ENCODE data around the gene ZFAND3. TPM values are rescaled to one million over a fixed set of nuclear protein-coding genes. Genes with fewer than 3 reads are reported as not detected.

Gene ZFAND3
- total and polyA plus RNA-seq, 2 experiments from 2014 or later = 36.5 to 50.0 TPM

GRCh38 chr6:38174806-38175495, 355.4 kb downstream of the ZFAND3 start:
- H4K20me1 ChIP-seq (ENCODE audit: insufficient read depth, poor library complexity, severe bottlenecking) = no peaks in the 10 kb centered on the region
- peaks cover 15% of the 10 kb centered on the region for H3K4me1 ChIP-seq (ENCODE audit: insufficient read depth)
- DNase-seq (ENCODE audit: low spot score) = no peak
- no peaks in the 10 kb centered on the region for H3K9me2 ChIP-seq (replicated peaks; ENCODE audit: insufficient read depth)
- no peak for TF ChIP-seq CTCF (IDR thresholded peaks at IDR 0.05; ENCODE audit: poor library complexity)
- no peak for TF ChIP-seq EZH2phosphoT487 (IDR thresholded peaks at IDR 0.05; ENCODE audit: low read depth, severe bottlenecking, unreplicated experiment)
- no peak for TF ChIP-seq EZH2 (IDR thresholded peaks at IDR 0.05; ENCODE audit: borderline replicate concordance)
- no peaks in the 10 kb centered on the region for H3K27me3 ChIP-seq
- H3K27ac ChIP-seq = no peak overlapping the region
- no peaks in the 10 kb centered on the region for H3K36me3 ChIP-seq (replicated peaks; ENCODE audit: insufficient read depth, low read depth)
- 95% methylated on average over 22 of the region's 22 CpGs for WGBS (ENCODE audit: low lambda C conversion rate, missing lambda C conversion rate)
- H3K4me2 ChIP-seq = no peak overlapping the region
- H3K9me3 ChIP-seq (ENCODE audit: low read depth) = no peaks in the 10 kb centered on the region
- H3K4me3 ChIP-seq = no peak overlapping the region
- no peaks in the 10 kb centered on the region for H3K79me2 ChIP-seq
- H2AFZ ChIP-seq = no peak overlapping the region

DNA sequence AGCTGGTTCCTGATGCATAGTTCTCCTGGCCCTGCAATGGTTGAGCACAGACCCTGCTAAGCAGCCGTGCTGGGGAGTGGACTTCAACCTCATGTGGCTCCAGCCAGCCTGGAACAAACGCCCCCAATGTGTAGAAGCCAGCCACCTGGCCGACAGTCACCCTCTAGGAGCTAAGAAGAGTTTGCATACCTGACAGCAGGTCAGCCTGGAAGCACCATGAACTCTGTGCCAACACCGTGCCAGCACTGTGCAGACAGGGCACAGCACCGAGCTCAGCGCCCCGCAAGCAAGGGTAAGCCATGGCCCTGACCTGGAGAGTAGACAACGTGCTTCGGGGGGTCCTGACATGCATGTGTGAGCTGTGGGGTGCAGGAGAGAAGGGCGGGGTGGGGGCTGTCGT, 356.3 kb downstream of the ZFAND3 start:
- TF ChIP-seq CTCF (IDR thresholded peaks at IDR 0.05; ENCODE audit: poor library complexity) (no peak), EZH2phosphoT487 (IDR thresholded peaks at IDR 0.05; ENCODE audit: low read depth, severe bottlenecking, unreplicated experiment) (no peak), EZH2 (IDR thresholded peaks at IDR 0.05; ENCODE audit: borderline replicate concordance) (no peak)
- no peaks in the 10 kb centered on the region for H3K27me3 ChIP-seq
- H3K36me3 ChIP-seq (replicated peaks; ENCODE audit: insufficient read depth, low read depth) = no peaks in the 10 kb centered on the region
- no peaks in the 10 kb centered on the region for H4K20me1 ChIP-seq (ENCODE audit: insufficient read depth, poor library complexity, severe bottlenecking)
- H3K9me2 ChIP-seq (replicated peaks; ENCODE audit: insufficient read depth) = no peaks in the 10 kb centered on the region
- H3K4me2 ChIP-seq = no peak overlapping the region
- DNase-seq (ENCODE audit: low spot score) = no peak
- H2AFZ ChIP-seq = no peak overlapping the region
- no peaks in the 10 kb centered on the region for H3K9me3 ChIP-seq (ENCODE audit: low read depth)
- 92% methylated on average over 11 of the region's 11 CpGs for WGBS (ENCODE audit: low lambda C conversion rate, missing lambda C conversion rate)
- H3K4me3 ChIP-seq = no peak overlapping the region
- H3K79me2 ChIP-seq = no peaks in the 10 kb centered on the region
- no peak overlapping the region for H3K27ac ChIP-seq
- H3K4me1 ChIP-seq (ENCODE audit: insufficient read depth) = peaks cover 11% of the 10 kb centered on the region

DNA sequence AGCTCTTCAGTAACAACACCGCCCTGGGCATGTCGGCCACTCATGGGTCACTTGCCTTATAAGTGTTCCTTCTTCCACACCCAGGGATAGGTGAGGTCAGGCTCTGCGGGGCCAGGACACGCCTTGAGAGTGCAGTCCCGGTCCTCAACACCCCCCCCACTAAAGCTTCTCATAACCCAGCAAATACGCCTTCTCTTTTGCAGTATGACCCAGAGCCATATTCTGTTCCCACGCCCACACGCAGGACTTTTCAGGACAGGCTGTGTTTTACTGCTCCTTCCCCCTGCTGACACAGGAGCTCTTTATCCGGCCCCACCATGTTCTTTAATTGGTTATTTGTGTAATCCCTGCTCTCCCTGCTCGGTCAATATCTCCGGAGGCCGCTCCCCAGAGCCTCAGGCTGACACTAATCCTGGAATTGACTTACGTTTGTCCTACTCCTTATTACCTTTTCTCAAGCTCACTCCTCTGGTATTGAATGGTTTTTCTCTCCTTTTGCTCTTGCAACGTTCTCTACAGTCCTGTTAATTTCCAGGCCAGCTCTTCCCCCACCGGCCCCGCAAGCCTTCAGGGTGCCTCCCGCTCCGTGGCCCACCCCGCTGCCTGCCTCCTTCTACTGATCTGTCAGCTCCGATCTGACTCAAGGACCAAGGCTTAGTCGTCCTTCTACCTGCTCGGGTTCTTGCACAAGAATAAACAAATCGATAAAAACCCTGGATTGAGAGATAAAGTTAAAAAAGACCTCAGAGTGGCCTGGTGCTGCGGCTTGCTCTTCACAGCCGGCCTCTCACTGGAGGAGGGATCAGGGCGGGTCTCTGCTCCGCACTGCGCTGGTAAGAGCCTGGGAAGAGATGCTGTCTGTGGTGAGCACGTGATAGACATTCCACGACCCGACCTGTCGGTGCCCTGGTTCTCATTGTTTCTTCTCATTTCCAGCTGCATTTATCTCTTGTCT, 357.5 kb downstream of the ZFAND3 start:
- Histone ChIP-seq H3K4me2 (peak overlapping the region; percentile 73), H3K4me3 (no peak overlapping the region), H3K36me3 (replicated peaks; ENCODE audit: insufficient read depth, low read depth) (no peaks in the 10 kb centered on the region), H3K9me3 (ENCODE audit: low read depth) (no peaks in the 10 kb centered on the region), H3K79me2 (no peaks in the 10 kb centered on the region), H3K9me2 (replicated peaks; ENCODE audit: insufficient read depth) (no peaks in the 10 kb centered on the region), H3K27ac (peak overlapping the region; percentile 51), H3K4me1 (ENCODE audit: insufficient read depth) (peaks cover 11% of the 10 kb centered on the region), H2AFZ (peak overlapping the region; percentile 9), H4K20me1 (ENCODE audit: insufficient read depth, poor library complexity, severe bottlenecking) (no peaks in the 10 kb centered on the region), H3K27me3 (no peaks in the 10 kb centered on the region)
- TF ChIP-seq EZH2phosphoT487 (IDR thresholded peaks at IDR 0.05; ENCODE audit: low read depth, severe bottlenecking, unreplicated experiment) (no peak), CTCF (IDR thresholded peaks at IDR 0.05; ENCODE audit: poor library complexity) (no peak), EZH2 (IDR thresholded peaks at IDR 0.05; ENCODE audit: borderline replicate concordance) (no peak)
- peak; percentile 75 for DNase-seq (ENCODE audit: low spot score)
- WGBS (ENCODE audit: low lambda C conversion rate, missing lambda C conversion rate) = 27% methylated on average over 32 of the region's 32 CpGs

All from hepatocyte (in vitro differentiated cells).